KOPT-K1 (cell line): ENCODE results near the gene PYROXD2.

Experiments
- H3K27ac ChIP-seq: fragments of 200-600 bp; sonication (generic); 2 replicates; pipeline ENCODE4 v1.5.1; 2016; ENCODE audit warnings: antibody characterized with exemption, mild to moderate bottlenecking, low read depth, low read length; ENCODE audit not compliant: poor library complexity, severe bottlenecking
- H3K36me3 ChIP-seq: fragments of 200-600 bp; sonication (generic); 2 replicates; pipeline ENCODE4 v1.5.1; 2017; ENCODE audit warnings: antibody characterized with exemption, mild to moderate bottlenecking, low read length, moderate library complexity; ENCODE audit not compliant: insufficient read depth
- H3K9me3 ChIP-seq: fragments of 200-600 bp; sonication (generic); 2 replicates; pipeline ENCODE4 v1.5.1; 2017; ENCODE audit warnings: antibody characterized with exemption, low read length, mild to moderate bottlenecking; ENCODE audit not compliant: insufficient read depth, poor library complexity, severe bottlenecking

Gene PYROXD2

GRCh38 chr10:98414932-98415730, at the start of gene PYROXD2:
Gene PYROXD2 (minus strand): TSS chr10:98415182. CDS start chr10:98415135, 47 bp downstream.
- Histone ChIP-seq H3K27ac (peak within 1 kb of the TSS; percentile 81), H3K36me3 (peaks cover 37% of the 10 kb centered on the region; the same call in 1 of the 2 replicates), H3K9me3 (no peaks in the 10 kb centered on the region)

- no peak overlapping the region for H3K27ac ChIP-seq
- H3K36me3 ChIP-seq = no peaks in the 10 kb centered on the region
- no peaks in the 10 kb centered on the region for H3K9me3 ChIP-seq
Measured at GRCh38 chr10:98463976-98464754, 49.2 kb upstream of the PYROXD2 start.

GRCh38 chr10:98463016-98463415, 48.0 kb upstream of the PYROXD2 start:
- H3K9me3 ChIP-seq = no peaks in the 10 kb centered on the region
- no peak overlapping the region for H3K27ac ChIP-seq
- no peaks in the 10 kb centered on the region for H3K36me3 ChIP-seq

- no peaks in the 10 kb centered on the region for H3K9me3 ChIP-seq
- H3K27ac ChIP-seq = no peak overlapping the region
- no peaks in the 10 kb centered on the region for H3K36me3 ChIP-seq
Measured at GRCh38 chr10:98461500-98461842, 46.5 kb upstream of the PYROXD2 start.

GRCh38 chr10:98460837-98461499, 46.0 kb upstream of the PYROXD2 start:
- H3K9me3 ChIP-seq = no peaks in the 10 kb centered on the region
- H3K27ac ChIP-seq = no peak overlapping the region
- H3K36me3 ChIP-seq = no peaks in the 10 kb centered on the region

GRCh38 chr10:98458809-98459784, 44.1 kb upstream of the PYROXD2 start:
- Histone ChIP-seq H3K9me3 (no peaks in the 10 kb centered on the region), H3K27ac (no peak overlapping the region), H3K36me3 (no peaks in the 10 kb centered on the region)

- Histone ChIP-seq H3K36me3 (no peaks in the 10 kb centered on the region), H3K9me3 (no peaks in the 10 kb centered on the region), H3K27ac (no peak overlapping the region)
Measured at GRCh38 chr10:98457721-98458120, 42.7 kb upstream of the PYROXD2 start.

GRCh38 chr10:98456686-98457482, 41.9 kb upstream of the PYROXD2 start:
- H3K9me3 ChIP-seq = no peaks in the 10 kb centered on the region
- H3K36me3 ChIP-seq = no peaks in the 10 kb centered on the region
- H3K27ac ChIP-seq = no peak overlapping the region

GRCh38 chr10:98456043-98456570, 41.1 kb upstream of the PYROXD2 start:
- H3K9me3 ChIP-seq = no peaks in the 10 kb centered on the region
- no peaks in the 10 kb centered on the region for H3K36me3 ChIP-seq
- H3K27ac ChIP-seq = no peak overlapping the region

- H3K9me3 ChIP-seq = no peaks in the 10 kb centered on the region
- H3K27ac ChIP-seq = no peak overlapping the region
- H3K36me3 ChIP-seq = no peaks in the 10 kb centered on the region
Measured at GRCh38 chr10:98453729-98454128, 38.7 kb upstream of the PYROXD2 start.

- Histone ChIP-seq H3K36me3 (no peaks in the 10 kb centered on the region), H3K27ac (no peak overlapping the region), H3K9me3 (no peaks in the 10 kb centered on the region)
Measured at GRCh38 chr10:98450618-98451017, 35.6 kb upstream of the PYROXD2 start.

- H3K9me3 ChIP-seq = no peaks in the 10 kb centered on the region
- no peak overlapping the region for H3K27ac ChIP-seq
Measured at GRCh38 chr10:98449287-98449686, 34.3 kb upstream of the PYROXD2 start.

GRCh38 chr10:98446661-98447221, 31.8 kb upstream of the PYROXD2 start, which contains the start of gene HPS1:
Gene HPS1 (minus strand): TSS chr10:98446935. CDS start chr10:98443240, 3,695 bp downstream.
- Histone ChIP-seq H3K36me3 (peaks cover 38% of the 10 kb centered on the region), H3K27ac (peak within 1 kb of the TSS; percentile 75), H3K9me3 (no peaks in the 10 kb centered on the region)

More at GRCh38 chr10:98449287-98449686, 34.3 kb upstream of the PYROXD2 start:
- H3K36me3 ChIP-seq = peaks cover 13% of the 10 kb centered on the region
